OCI-LY1 (cell line): ENCODE results near the gene AMH.
"Not testable (repeated sequence)": the region's sequence is repeated elsewhere in the genome, so short reads cannot be mapped to it uniquely, and the experiment has no call there.

Experiments
- H2AFZ ChIP-seq: fragments of 200-600 bp; sonication (generic), shearing (Covaris generic); 2 replicates; pipeline ENCODE4 v1.6.0; 2014; ENCODE audit warnings: antibody characterized with exemption, mild to moderate bottlenecking, low read length
- H3F3A ChIP-seq: fragments of 200-600 bp; sonication (generic), shearing (Covaris generic); 2 replicates; pipeline ENCODE4 v1.6.0; 2014; ENCODE audit warnings: mild to moderate bottlenecking, antibody characterized with exemption, low read length, moderate library complexity; ENCODE audit not compliant: insufficient read depth
- H3K27ac ChIP-seq: fragments of 200-600 bp; sonication (generic); 2 replicates; pipeline ENCODE4 v1.5.1; 2014; ENCODE audit warnings: low read length, mixed run types, mild to moderate bottlenecking, low read depth; ENCODE audit not compliant: poor library complexity, severe bottlenecking
- H3K27me3 ChIP-seq: fragments of 200-600 bp; sonication (generic); 2 replicates; pipeline ENCODE4 v1.6.0; 2014; ENCODE audit warnings: antibody characterized with exemption, mild to moderate bottlenecking, low read length, moderate library complexity; ENCODE audit not compliant: insufficient read depth
- H3K36me3 ChIP-seq: fragments of 200-600 bp; sonication (generic); 2 replicates; pipeline ENCODE4 v1.6.1; 2014; ENCODE audit warnings: mild to moderate bottlenecking, antibody characterized with exemption, low read length, moderate library complexity, mixed read lengths; ENCODE audit not compliant: insufficient read depth
- H3K4me1 ChIP-seq: fragments of 200-600 bp; sonication (generic); 2 replicates; pipeline ENCODE4 v1.5.1; 2014; ENCODE audit warnings: mild to moderate bottlenecking, low read length, moderate library complexity; ENCODE audit not compliant: insufficient read depth, severe bottlenecking
- H3K4me2 ChIP-seq: fragments of 200-600 bp; sonication (generic), shearing (Covaris generic); 2 replicates; pipeline ENCODE4 v1.6.1; 2014; ENCODE audit warnings: low read length
- H3K4me3 ChIP-seq: fragments of 200-600 bp; sonication (generic); 2 replicates; pipeline ENCODE4 v1.5.1; 2014; ENCODE audit warnings: low read length, low read depth, mild to moderate bottlenecking, mixed read lengths; ENCODE audit not compliant: poor library complexity, severe bottlenecking
- H3K79me2 ChIP-seq: fragments of 200-600 bp; shearing (Covaris generic); 2 replicates; pipeline ENCODE4 v1.6.1; 2016; ENCODE audit warnings: mixed run types, low read length, mixed read lengths; ENCODE audit not compliant: insufficient read depth
- H3K9ac ChIP-seq: fragments of 200-600 bp; sonication (generic), shearing (Covaris generic); 2 replicates; pipeline ENCODE4 v1.6.1; 2014; ENCODE audit warnings: mild to moderate bottlenecking, low read length, mixed read lengths
- H3K9me2 ChIP-seq: fragments of 200-600 bp; sonication (generic), shearing (Covaris generic); 2 replicates; pipeline ENCODE4 v1.6.1; 2014; ENCODE audit warnings: low read depth, mild to moderate bottlenecking, low read length, mixed read lengths
- H3K9me3 ChIP-seq: fragments of 200-600 bp; shearing (Covaris generic); 2 replicates; pipeline ENCODE4 v1.6.1; 2014; ENCODE audit warnings: low read length, mixed read lengths
- H4K20me1 ChIP-seq: fragments of 200-600 bp; sonication (generic), shearing (Covaris generic); 2 replicates; pipeline ENCODE4 v1.6.0; 2016; ENCODE audit warnings: mild to moderate bottlenecking, low read length; ENCODE audit not compliant: insufficient read depth
- CTCF ChIP-seq: fragments of 200-600 bp; sonication (generic), shearing (Covaris generic); IDR thresholded peaks from 2 replicates; pipeline ENCODE4 v1.5.1; 2017; ENCODE audit warnings: mild to moderate bottlenecking, antibody characterized with exemption, low read length, moderate library complexity, mixed read lengths
- EZH2 ChIP-seq: fragments of 200-600 bp; sonication (generic), shearing (Covaris generic); IDR thresholded peaks from 2 replicates; pipeline ENCODE4 v1.8.0; 2017; ENCODE audit warnings: borderline replicate concordance, mixed run types, mild to moderate bottlenecking, antibody characterized with exemption, low read length, moderate library complexity, mixed read lengths

Gene AMH

GRCh38 chr19:2249010-2249866 lies at the start of gene AMH:
AMH (plus strand) TSS chr19:2249323; CDS start chr19:2249333, 10 bp downstream.
- no peaks in the 10 kb centered on the region for H3K9me2 ChIP-seq
- H3K4me2 ChIP-seq, result no peak within 1 kb of the TSS
- H3K27me3 ChIP-seq, result no peaks in the 10 kb centered on the region
- H3F3A ChIP-seq, result no peaks in the 10 kb centered on the region
- H3K27ac ChIP-seq, result no peak within 1 kb of the TSS
- H4K20me1 ChIP-seq, result no peaks in the 10 kb centered on the region
- no peaks in the 10 kb centered on the region for H3K9me3 ChIP-seq
- TF ChIP-seq EZH2, result no peak
- no peak for TF ChIP-seq CTCF
- H3K4me3 ChIP-seq, result no peak within 1 kb of the TSS
- H3K79me2 ChIP-seq, result no peaks in the 10 kb centered on the region
- peaks cover 39% of the 10 kb centered on the region for H3K36me3 ChIP-seq
- no peak within 1 kb of the TSS for H3K9ac ChIP-seq
- H3K4me1 ChIP-seq, result no peaks in the 10 kb centered on the region
- no peak within 1 kb of the TSS for H2AFZ ChIP-seq

DNA sequence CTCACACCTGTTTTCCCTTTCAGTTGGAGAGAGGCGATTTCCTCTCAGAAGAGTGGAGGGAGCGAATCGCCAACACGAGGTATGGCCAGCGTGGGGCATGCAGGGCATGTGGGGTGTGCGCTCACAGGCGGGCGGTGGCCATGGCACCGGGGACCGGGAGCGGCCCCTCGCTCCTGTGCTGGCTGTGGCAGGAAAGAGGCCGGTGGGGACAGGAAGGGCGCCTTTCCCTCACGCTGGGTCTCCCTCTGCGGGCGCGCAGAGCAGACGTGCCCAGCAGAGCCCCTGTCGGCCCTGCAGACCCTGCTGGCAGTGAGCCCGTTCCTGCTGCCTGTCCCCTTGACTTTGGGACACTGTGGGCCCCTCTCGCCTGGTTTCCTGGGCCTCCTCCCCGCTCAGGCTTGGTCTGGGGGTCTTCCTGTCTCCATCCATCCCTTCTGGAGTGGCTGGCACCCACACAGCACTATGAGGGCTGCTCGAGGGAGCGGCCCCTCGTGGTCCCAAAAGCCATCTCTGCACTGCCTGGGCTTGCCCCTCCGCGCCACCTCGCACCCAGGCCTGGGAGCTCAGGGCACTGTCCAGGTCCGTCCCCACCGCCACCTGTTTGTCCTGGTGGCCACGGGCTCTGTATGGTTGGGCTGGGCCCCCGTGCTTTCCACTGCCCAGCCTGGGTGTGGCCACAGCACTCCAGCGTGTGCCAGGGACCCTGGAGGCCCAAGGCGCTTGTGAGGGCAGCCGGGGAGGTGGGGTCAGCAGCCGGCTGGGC lies 49.1 kb upstream of the AMH start:
- Histone ChIP-seq H3K4me3 (no peak overlapping the region), H3K4me1 (no peaks in the 10 kb centered on the region), H3K9me2 (no peaks in the 10 kb centered on the region), H3K9ac (no peak overlapping the region), H4K20me1 (no peaks in the 10 kb centered on the region), H3K27ac (no peak overlapping the region), H3K4me2 (no peak overlapping the region), H3K79me2 (no peaks in the 10 kb centered on the region), H3K36me3 (no peaks in the 10 kb centered on the region; the same call in 1 of the 2 replicates), H2AFZ (no peak overlapping the region), H3K27me3 (no peaks in the 10 kb centered on the region), H3F3A (no peaks in the 10 kb centered on the region), H3K9me3 (no peaks in the 10 kb centered on the region)
- no peak for TF ChIP-seq EZH2
- no peak for TF ChIP-seq CTCF

DNA sequence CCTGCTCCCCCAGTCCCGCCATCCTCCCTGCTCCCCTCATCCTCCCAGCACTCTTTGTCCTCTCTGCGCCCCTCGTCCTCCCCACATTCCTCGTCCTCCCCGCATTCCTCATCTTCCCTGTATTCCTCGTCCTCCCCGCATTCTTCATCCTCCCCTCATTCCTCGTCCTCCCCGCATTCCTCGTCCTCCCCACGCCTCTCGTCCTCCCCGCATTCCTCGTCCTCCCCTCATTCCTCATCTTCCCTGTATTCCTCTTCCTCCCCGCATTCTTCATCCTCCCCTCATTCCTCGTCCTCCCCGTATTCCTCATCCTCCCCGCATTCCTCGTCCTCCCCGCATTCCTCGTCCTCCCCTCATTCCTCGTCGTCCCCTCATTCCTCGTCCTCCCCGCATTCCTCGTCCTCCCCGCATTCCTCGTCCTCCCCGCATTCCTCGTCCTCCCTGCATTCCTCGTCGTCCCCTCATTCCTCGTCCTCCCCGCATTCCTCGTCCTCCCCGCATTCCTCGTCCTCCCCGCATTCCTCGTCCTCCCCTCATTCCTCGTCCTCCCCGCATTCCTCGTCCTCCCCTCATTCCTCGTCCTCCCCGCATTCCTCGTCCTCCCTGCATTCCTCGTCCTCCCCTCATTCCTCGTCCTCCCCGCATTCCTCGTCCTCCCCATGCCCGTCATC lies 48.4 kb upstream of the AMH start:
- H3K4me2 ChIP-seq, H3K4me3 ChIP-seq, H3K36me3 ChIP-seq, H4K20me1 ChIP-seq, H3K4me1 ChIP-seq, H3K27me3 ChIP-seq, H3K9ac ChIP-seq, H2AFZ ChIP-seq, H3K27ac ChIP-seq, H3K9me3 ChIP-seq, H3K9me2 ChIP-seq, H3F3A ChIP-seq, H3K79me2 ChIP-seq: not testable (repeated sequence)
